Measurements from ENCODE around the gene MID1. TPM values are rescaled to one million over a fixed set of nuclear protein-coding genes. Genes with fewer than 3 reads are reported as not detected.
A peak's percentile ranks its signal among the peaks of the same experiment; 100 is the strongest.

Gene MID1
- total RNA-seq, 1 donor from 2014 or later: 52.9 TPM

- no peak for DNase-seq
Observed at GRCh38 chrX:10420134-10420533, 200.3 kb downstream of the MID1 start.

GRCh38 chrX:10416424-10416823 is 204.0 kb downstream of the MID1 start:
- DNase-seq: no peak

- no peak for DNase-seq
Observed at GRCh38 chrX:10415306-10416001, 204.9 kb downstream of the MID1 start.

- no peak for DNase-seq
Observed at GRCh38 chrX:10414862-10415261, 205.5 kb downstream of the MID1 start.

- DNase-seq: no peak
Observed at GRCh38 chrX:10414156-10414824, 206.1 kb downstream of the MID1 start.

GRCh38 chrX:10404436-10404835 is 215.9 kb downstream of the MID1 start:
- no peak for DNase-seq

- DNase-seq: peak; percentile 3
Observed at GRCh38 chrX:10401239-10401638, 219.1 kb downstream of the MID1 start.

GRCh38 chrX:10399043-10399741 is 221.2 kb downstream of the MID1 start:
- no peak for DNase-seq

- no peak for DNase-seq
Observed at GRCh38 chrX:10398215-10398614, 222.2 kb downstream of the MID1 start.

- DNase-seq: no peak
Observed at GRCh38 chrX:10397349-10397748, 223.0 kb downstream of the MID1 start.

- DNase-seq: no peak
Observed at GRCh38 chrX:10395643-10396042, 224.7 kb downstream of the MID1 start.

Data from dermis blood vessel endothelial cell (primary cell).